Keratinocyte (primary cell): ENCODE measurements around the gene CBLB. TPM values are rescaled to one million over a fixed set of nuclear protein-coding genes. Genes with fewer than 3 reads are reported as not detected.

Experiments used
- DNase-seq: peaks from one replicate; pipeline ENCODE4 v3.0.0-alpha.2; 2011; ENCODE audit warnings: low read depth, missing footprints, low spot score
- FAIRE-seq: peaks from 2 replicates; lab custom pipeline; 2011; peaks lifted over from hg19 to GRCh38; lab: Jason Lieb, UNC
- H2AFZ ChIP-seq: 2 replicates; pipeline ENCODE4 v1.6.0; 2012; ENCODE audit warnings: low read length, control low read depth, inconsistent platforms; ENCODE audit not compliant: control insufficient read depth
- H3K27ac ChIP-seq: 2 replicates; pipeline ENCODE4 v1.5.1; 2011; ENCODE audit warnings: low read length; ENCODE audit not compliant: control insufficient read depth, insufficient read depth
- H3K27me3 ChIP-seq: 3 replicates; pipeline ENCODE4 v1.6.0; 2011; ENCODE audit warnings: low read length; ENCODE audit not compliant: control insufficient read depth, insufficient read depth; ENCODE audit errors: extremely low read depth
- H3K36me3 ChIP-seq, 2 experiments: 2 replicates in 1 of 2; 3 replicates in 1 of 2; pipeline ENCODE4 v1.5.1; 2011; ENCODE audit warnings: low read length in 2 of 2, mild to moderate bottlenecking in 1 of 2; ENCODE audit not compliant: control insufficient read depth in 2 of 2, insufficient read depth in 2 of 2; ENCODE audit errors: extremely low read depth in 1 of 2
- H3K4me1 ChIP-seq: 3 replicates; pipeline ENCODE4 v1.5.1; 2011; ENCODE audit warnings: low read length; ENCODE audit not compliant: control insufficient read depth, insufficient read depth; ENCODE audit errors: extremely low read depth
- H3K4me2 ChIP-seq: 3 replicates; pipeline ENCODE4 v1.6.0; 2011; ENCODE audit warnings: low read depth, low read length; ENCODE audit not compliant: control insufficient read depth, insufficient read depth; ENCODE audit errors: extremely low read depth
- H3K4me3 ChIP-seq, 3 experiments: fragments of 200-600 bp in 1 of 3; sonication (generic) in 1 of 3; 2 replicates in 2 of 3; 3 replicates in 1 of 3; pipeline ENCODE4 v1.5.1; 2011 to 2016; ENCODE audit warnings: low read length in 3 of 3, mild to moderate bottlenecking in 3 of 3, control low read depth in 2 of 3, inconsistent platforms in 1 of 3, low read depth in 1 of 3, mixed read lengths in 1 of 3, mixed run types in 1 of 3, moderate library complexity in 1 of 3; ENCODE audit not compliant: control insufficient read depth in 2 of 3, insufficient read depth in 2 of 3; ENCODE audit errors: extremely low read depth in 1 of 3
- H3K79me2 ChIP-seq: 2 replicates; pipeline ENCODE4 v1.6.0; 2012; ENCODE audit warnings: low read length; ENCODE audit not compliant: control insufficient read depth, insufficient read depth
- H3K9ac ChIP-seq: 3 replicates; pipeline ENCODE4 v1.6.0; 2011; ENCODE audit warnings: low read length; ENCODE audit not compliant: control insufficient read depth, insufficient read depth; ENCODE audit errors: extremely low read depth
- H3K9me1 ChIP-seq: 3 replicates; pipeline ENCODE4 v1.6.0; 2011; ENCODE audit warnings: low read length; ENCODE audit not compliant: control insufficient read depth, insufficient read depth; ENCODE audit errors: extremely low read depth
- H3K9me3 ChIP-seq: 2 replicates; pipeline ENCODE4 v1.5.1; 2012; ENCODE audit warnings: low read depth, low read length; ENCODE audit not compliant: control insufficient read depth
- H4K20me1 ChIP-seq: 3 replicates; pipeline ENCODE4 v1.6.0; 2011; ENCODE audit warnings: low read length; ENCODE audit not compliant: control insufficient read depth, insufficient read depth; ENCODE audit errors: extremely low read depth
- EZH2 ChIP-seq: IDR thresholded peaks from one replicate; pipeline ENCODE4 v1.6.1; 2012; ENCODE audit warnings: inconsistent platforms, mild to moderate bottlenecking, low read length, moderate library complexity
- dilution Hi-C: fragments of 300-500 bp; cut with MboI; formaldehyde crosslinking; loops from one replicate; pipeline ENCODE4 v1.7.0; 2020; ENCODE audit warnings: low sequenced_read_pairs; ENCODE audit not compliant: extremely low pct_ligation_motif_present
- polyA plus RNA-seq, 5 experiments: library from polyadenylated mRNA; depleted of rRNA in 3 of 5; stranded (reverse) in 3 of 5; stranded (forward) in 1 of 5; unstranded in 1 of 5; fragments of >200 nt; gene quantifications; 1 replicate in 1 of 5; 2 replicates in 3 of 5; 3 replicates in 1 of 5; pipeline versions ENCODE4 v1.2.1 to v1.2.3, GENCODE V29; 2011 to 2012; ENCODE audit warnings: missing spikeins in 2 of 5, low read depth in 1 of 5, low replicate concordance in 1 of 5
- TF ChIP-seq, protein P1 (sequence below), 3 experiments: IDR thresholded peaks in 1 of 3; conservative IDR thresholded peaks in 1 of 3; optimal IDR thresholded peaks in 1 of 3; 2 replicates in 2 of 3; 3 replicates in 1 of 3; pipeline versions ENCODE3 to v1.5.1; 2011; ENCODE audit warnings: low read length in 3 of 3, mild to moderate bottlenecking in 3 of 3, moderate library complexity in 2 of 3, control low read depth in 1 of 3, inconsistent platforms in 1 of 3; ENCODE audit not compliant: insufficient read depth in 2 of 3; ENCODE audit errors: extremely low read depth in 1 of 3

Gene CBLB
- polyA plus RNA-seq, 1 donor (not counting 4 experiments of a cell fraction or from before 2014, with no cell fraction given) = 13.6 TPM

DNA sequence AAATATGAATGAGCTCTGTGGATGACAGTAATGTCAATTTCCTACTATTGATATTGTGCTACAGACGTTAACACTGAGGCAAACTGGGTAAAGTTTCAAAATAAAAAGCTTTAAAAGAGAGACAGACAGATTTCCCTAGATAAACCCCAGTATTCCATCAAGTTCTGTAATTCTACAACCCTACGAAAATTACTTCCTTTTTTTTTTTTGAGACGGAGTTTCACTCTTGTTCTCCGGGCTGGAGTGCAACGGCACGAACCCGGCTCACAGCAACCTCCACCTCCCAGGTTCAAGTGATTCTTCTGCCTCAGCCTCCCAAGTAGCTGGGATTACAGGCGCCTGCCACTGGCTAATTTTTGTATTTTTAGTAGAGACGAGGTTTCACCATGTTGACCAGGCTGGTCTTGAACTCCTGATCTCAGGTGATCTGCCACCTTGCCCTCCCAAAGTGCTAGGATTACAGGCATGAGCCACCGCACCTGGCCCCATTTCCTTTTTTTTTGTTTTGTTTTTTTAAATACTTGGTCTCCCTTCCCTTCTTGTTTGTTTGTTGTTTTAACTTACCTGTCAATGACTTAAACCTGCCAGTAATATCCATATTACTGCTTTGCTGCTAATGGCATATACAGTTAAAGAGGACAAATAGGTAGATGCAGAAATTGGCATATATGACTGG, 57.2 kb downstream of the CBLB start:
- Histone ChIP-seq H2AFZ (no peak overlapping the region), H3K4me3 (no peak overlapping the region), H3K36me3 (no peaks in the 10 kb centered on the region), H3K9ac (no peak overlapping the region), H3K9me3 (no peaks in the 10 kb centered on the region), H3K79me2 (no peaks in the 10 kb centered on the region), H3K4me2 (no peak overlapping the region), H3K9me1 (no peaks in the 10 kb centered on the region), H3K4me1 (peaks cover 11% of the 10 kb centered on the region), H3K27ac (no peak overlapping the region), H4K20me1 (no peaks in the 10 kb centered on the region), H3K27me3 (no peaks in the 10 kb centered on the region)
- TF ChIP-seq EZH2 = no peak
- TF ChIP-seq, protein P1, sequence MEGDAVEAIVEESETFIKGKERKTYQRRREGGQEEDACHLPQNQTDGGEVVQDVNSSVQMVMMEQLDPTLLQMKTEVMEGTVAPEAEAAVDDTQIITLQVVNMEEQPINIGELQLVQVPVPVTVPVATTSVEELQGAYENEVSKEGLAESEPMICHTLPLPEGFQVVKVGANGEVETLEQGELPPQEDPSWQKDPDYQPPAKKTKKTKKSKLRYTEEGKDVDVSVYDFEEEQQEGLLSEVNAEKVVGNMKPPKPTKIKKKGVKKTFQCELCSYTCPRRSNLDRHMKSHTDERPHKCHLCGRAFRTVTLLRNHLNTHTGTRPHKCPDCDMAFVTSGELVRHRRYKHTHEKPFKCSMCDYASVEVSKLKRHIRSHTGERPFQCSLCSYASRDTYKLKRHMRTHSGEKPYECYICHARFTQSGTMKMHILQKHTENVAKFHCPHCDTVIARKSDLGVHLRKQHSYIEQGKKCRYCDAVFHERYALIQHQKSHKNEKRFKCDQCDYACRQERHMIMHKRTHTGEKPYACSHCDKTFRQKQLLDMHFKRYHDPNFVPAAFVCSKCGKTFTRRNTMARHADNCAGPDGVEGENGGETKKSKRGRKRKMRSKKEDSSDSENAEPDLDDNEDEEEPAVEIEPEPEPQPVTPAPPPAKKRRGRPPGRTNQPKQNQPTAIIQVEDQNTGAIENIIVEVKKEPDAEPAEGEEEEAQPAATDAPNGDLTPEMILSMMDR (optimal IDR thresholded peaks at IDR 0.05 in 1 of 3, IDR thresholded peaks at IDR 0.05 in 1 of 3, conservative IDR thresholded peaks at IDR 0.05 in 1 of 3; ENCODE audit: extremely low read depth in 1 of 3, insufficient read depth in 2 of 3, low read length in 3 of 3) = no peak
- DNase-seq = no peak
- no peak for FAIRE-seq
- dilution Hi-C loops = no loop called here

DNA sequence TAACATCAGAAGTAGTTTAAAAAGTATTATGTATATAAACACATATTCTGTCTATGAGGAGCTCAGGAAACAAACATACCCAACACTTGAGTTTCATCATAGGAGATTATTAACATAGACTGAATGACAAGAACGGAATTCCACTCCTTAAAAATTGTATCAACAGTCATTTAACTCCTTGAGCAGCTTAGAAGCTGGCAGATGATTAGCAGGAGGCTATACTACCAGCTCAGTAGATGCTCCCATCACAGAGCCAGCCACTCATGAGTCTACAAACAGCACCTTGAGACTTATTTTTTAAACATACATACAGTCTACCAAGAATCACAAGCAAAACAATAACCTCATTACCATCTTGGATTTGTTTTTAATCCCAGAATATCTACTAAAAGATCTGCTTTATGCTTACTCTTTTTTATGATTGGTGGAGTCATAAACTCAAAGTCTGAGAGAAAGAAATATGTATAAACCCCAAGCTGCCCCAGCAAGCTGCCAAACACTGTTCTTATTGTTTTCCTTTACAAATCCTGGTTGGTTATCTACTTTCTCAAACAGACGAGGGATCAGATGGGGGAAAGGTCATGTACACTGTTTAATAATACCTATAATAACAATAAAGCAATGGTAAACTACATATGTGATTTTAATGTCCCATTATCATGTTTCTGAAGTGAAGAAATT, 59.5 kb downstream of the CBLB start:
- no peak for TF ChIP-seq EZH2
- TF ChIP-seq, protein P1 (optimal IDR thresholded peaks at IDR 0.05 in 1 of 3, IDR thresholded peaks at IDR 0.05 in 1 of 3, conservative IDR thresholded peaks at IDR 0.05 in 1 of 3; ENCODE audit: extremely low read depth in 1 of 3, insufficient read depth in 2 of 3, low read length in 3 of 3) = no peak
- Histone ChIP-seq H2AFZ (no peak overlapping the region), H3K4me1 (peaks cover 28% of the 10 kb centered on the region), H3K79me2 (no peaks in the 10 kb centered on the region), H3K27ac (no peak overlapping the region), H3K36me3 (no peaks in the 10 kb centered on the region), H3K9ac (no peak overlapping the region), H3K9me1 (no peaks in the 10 kb centered on the region), H4K20me1 (no peaks in the 10 kb centered on the region), H3K4me3 (no peak overlapping the region), H3K27me3 (no peaks in the 10 kb centered on the region), H3K9me3 (no peaks in the 10 kb centered on the region), H3K4me2 (no peak overlapping the region)
- DNase-seq = no peak
- no peak for FAIRE-seq
- dilution Hi-C loops = no loop called here
